ENCODE results near the gene PSMD6. TPM values are rescaled to one million over a fixed set of nuclear protein-coding genes. Genes with fewer than 3 reads are reported as not detected.

The PSMD6 gene
- total RNA-seq, 1 experiment from 2014 or later, result 78.7 TPM

DNA sequence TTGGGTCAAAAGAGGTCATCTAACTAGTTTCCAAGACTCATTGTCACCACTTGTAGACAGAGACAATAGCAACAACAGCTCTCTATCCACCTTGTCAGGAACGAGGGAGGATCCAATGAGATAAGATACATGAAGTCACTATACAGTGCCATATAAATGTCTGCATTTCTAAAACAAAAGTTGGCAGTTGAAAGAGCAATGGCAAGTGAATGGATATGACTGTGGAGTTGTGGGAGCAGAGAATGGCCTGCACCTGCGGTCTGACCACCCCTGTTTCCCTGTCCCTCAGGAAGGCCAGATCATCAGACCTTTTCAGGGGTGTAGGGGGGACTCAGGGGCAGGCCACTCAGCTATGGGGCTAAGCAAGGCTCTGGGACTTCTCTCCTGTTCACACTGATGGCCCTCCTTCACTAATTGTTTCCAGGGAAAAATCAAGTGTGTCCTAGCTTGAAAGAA, 40.7 kb upstream of the PSMD6 start:
- no peak overlapping the region for H3K4me2 ChIP-seq (ENCODE audit: low read length)
- POLR2A ChIA-PET, result no interaction called here
- RAD21 ChIA-PET (ENCODE audit: low non-redundant PET in 1 of 2, low total read pairs in 2 of 2, uncharacterized antibody in 2 of 2, unreplicated experiment in 2 of 2), result no interaction called here
- no peak overlapping the region for H3K27ac ChIP-seq (ENCODE audit: low read depth, low read length)
- no peak for ATAC-seq
- no peak for TF ChIP-seq JUND (IDR thresholded peaks at IDR 0.05)
- TF ChIP-seq, protein P1, sequence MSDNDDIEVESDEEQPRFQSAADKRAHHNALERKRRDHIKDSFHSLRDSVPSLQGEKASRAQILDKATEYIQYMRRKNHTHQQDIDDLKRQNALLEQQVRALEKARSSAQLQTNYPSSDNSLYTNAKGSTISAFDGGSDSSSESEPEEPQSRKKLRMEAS (IDR thresholded peaks at IDR 0.05), result no peak
- no peak for TF ChIP-seq SIN3A (IDR thresholded peaks at IDR 0.05; ENCODE audit: low read depth)
- TF ChIP-seq TCF7L2 (IDR thresholded peaks at IDR 0.05; ENCODE audit: borderline replicate concordance, extremely low read depth, insufficient read depth, insufficient read length), result no peak
- no peak for TF ChIP-seq ZFX (IDR thresholded peaks at IDR 0.05)
- TF ChIP-seq ELF1 (IDR thresholded peaks at IDR 0.05; ENCODE audit: borderline replicate concordance, low read depth), result no peak
- TF ChIP-seq RAD21 (IDR thresholded peaks at IDR 0.05; ENCODE audit: low read depth), result no peak
- TF ChIP-seq POLR2AphosphoS5 (IDR thresholded peaks at IDR 0.05; ENCODE audit: low read depth, low read length), result no peak
- no peak for TF ChIP-seq EGR1 (IDR thresholded peaks at IDR 0.05; ENCODE audit: low read depth)
- no peak for DNase-seq (ENCODE audit: low read depth, low spot score)
- no peaks in the 10 kb centered on the region for H3K4me1 ChIP-seq (ENCODE audit: control insufficient read depth in 1 of 2, insufficient read depth in 2 of 2, low read length in 2 of 2)
- no peaks in the 10 kb centered on the region for H3K9me2 ChIP-seq (ENCODE audit: insufficient read depth)
- H3K79me2 ChIP-seq (ENCODE audit: insufficient read depth, low read length), result no peaks in the 10 kb centered on the region
- H3K36me3 ChIP-seq (ENCODE audit: control insufficient read depth in 1 of 2, insufficient read depth in 2 of 2, low read length in 2 of 2), result no peaks in the 10 kb centered on the region
- CTCF ChIA-PET, result no interaction called here
- intact Hi-C loops (cut with micrococcal nuclease), result no loop called here
- no peak overlapping the region for H3K4me3 ChIP-seq (replicated peaks in 1 of 2; ENCODE audit: low read depth in 1 of 2, low read length in 2 of 2)
- no peak overlapping the region for H2AFZ ChIP-seq (ENCODE audit: low read depth, low read length, poor library complexity, severe bottlenecking)
- no TSS peak for BruUV-seq (replicated peaks)
- no peak overlapping the region for H3K9ac ChIP-seq (ENCODE audit: low read length)
- no peaks in the 10 kb centered on the region for H3K9me3 ChIP-seq (ENCODE audit: control insufficient read depth in 1 of 2, insufficient read depth in 1 of 2, low read depth in 1 of 2, low read length in 2 of 2)
- H4K20me1 ChIP-seq (ENCODE audit: insufficient read depth), result no peaks in the 10 kb centered on the region
- H3K27me3 ChIP-seq (ENCODE audit: insufficient read depth, low read length), result peaks cover 36% of the 10 kb centered on the region

DNA sequence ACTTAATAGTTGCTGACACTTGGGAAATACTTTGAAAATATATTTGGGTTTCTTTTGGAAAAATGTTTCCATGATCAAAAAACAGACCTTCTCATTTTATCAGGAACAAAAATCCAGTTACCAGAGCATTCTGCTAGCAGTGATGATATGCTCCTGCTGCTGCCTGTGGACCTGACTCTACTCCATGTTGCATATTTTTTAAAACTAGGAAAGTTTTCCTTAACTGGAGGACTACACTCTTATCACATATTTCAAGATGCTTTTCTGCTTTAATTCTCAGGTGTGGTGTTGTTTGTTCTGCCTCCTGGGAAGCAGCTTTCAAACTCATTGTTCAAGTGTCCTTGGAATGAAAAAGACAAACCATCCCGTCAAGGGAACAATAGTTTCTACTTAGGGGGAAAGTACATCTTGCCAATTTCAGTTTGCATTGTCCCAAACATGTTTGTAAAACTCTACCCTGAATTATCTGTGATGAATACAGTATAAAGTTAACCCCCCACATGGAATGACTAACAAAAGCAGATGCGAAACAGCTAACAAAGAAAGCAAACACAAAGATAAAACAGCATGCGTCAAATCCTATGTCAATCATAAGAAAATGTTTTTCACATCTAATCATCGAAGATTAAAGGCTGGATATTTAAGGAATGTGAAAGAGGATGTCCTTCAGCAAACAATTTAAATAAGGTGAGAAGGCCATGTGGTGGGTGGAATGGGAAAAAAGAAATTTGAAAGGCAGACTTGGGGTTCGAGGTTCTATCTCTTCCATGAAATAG, 40.1 kb upstream of the PSMD6 start:
- ChIA-PET RAD21 (ENCODE audit: low non-redundant PET in 1 of 2, low total read pairs in 2 of 2, uncharacterized antibody in 2 of 2, unreplicated experiment in 2 of 2) (no interaction called here), POLR2A (no interaction called here), CTCF (no interaction called here)
- Histone ChIP-seq H3K36me3 (ENCODE audit: control insufficient read depth in 1 of 2, insufficient read depth in 2 of 2, low read length in 2 of 2) (no peaks in the 10 kb centered on the region), H3K4me1 (ENCODE audit: control insufficient read depth in 1 of 2, insufficient read depth in 2 of 2, low read length in 2 of 2) (no peaks in the 10 kb centered on the region), H4K20me1 (ENCODE audit: insufficient read depth) (no peaks in the 10 kb centered on the region), H3K4me3 (replicated peaks in 1 of 2; ENCODE audit: low read depth in 1 of 2, low read length in 2 of 2) (no peak overlapping the region), H2AFZ (ENCODE audit: low read depth, low read length, poor library complexity, severe bottlenecking) (no peak overlapping the region), H3K27ac (ENCODE audit: low read depth, low read length) (no peak overlapping the region), H3K9me2 (ENCODE audit: insufficient read depth) (no peaks in the 10 kb centered on the region), H3K79me2 (ENCODE audit: insufficient read depth, low read length) (no peaks in the 10 kb centered on the region), H3K9ac (ENCODE audit: low read length) (no peak overlapping the region), H3K9me3 (ENCODE audit: control insufficient read depth in 1 of 2, insufficient read depth in 1 of 2, low read depth in 1 of 2, low read length in 2 of 2) (no peaks in the 10 kb centered on the region), H3K27me3 (ENCODE audit: insufficient read depth, low read length) (peaks cover 42% of the 10 kb centered on the region), H3K4me2 (ENCODE audit: low read length) (no peak overlapping the region)
- ATAC-seq (no peak), DNase-seq (ENCODE audit: low read depth, low spot score) (no peak)
- BruUV-seq (replicated peaks), result no TSS peak
- intact Hi-C loops (cut with micrococcal nuclease), result no loop called here
- TF ChIP-seq, protein P2, sequence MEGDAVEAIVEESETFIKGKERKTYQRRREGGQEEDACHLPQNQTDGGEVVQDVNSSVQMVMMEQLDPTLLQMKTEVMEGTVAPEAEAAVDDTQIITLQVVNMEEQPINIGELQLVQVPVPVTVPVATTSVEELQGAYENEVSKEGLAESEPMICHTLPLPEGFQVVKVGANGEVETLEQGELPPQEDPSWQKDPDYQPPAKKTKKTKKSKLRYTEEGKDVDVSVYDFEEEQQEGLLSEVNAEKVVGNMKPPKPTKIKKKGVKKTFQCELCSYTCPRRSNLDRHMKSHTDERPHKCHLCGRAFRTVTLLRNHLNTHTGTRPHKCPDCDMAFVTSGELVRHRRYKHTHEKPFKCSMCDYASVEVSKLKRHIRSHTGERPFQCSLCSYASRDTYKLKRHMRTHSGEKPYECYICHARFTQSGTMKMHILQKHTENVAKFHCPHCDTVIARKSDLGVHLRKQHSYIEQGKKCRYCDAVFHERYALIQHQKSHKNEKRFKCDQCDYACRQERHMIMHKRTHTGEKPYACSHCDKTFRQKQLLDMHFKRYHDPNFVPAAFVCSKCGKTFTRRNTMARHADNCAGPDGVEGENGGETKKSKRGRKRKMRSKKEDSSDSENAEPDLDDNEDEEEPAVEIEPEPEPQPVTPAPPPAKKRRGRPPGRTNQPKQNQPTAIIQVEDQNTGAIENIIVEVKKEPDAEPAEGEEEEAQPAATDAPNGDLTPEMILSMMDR (IDR thresholded peaks at IDR 0.05 in 2 of 3, conservative IDR thresholded peaks at IDR 0.05 in 1 of 3; ENCODE audit: borderline replicate concordance in 1 of 3, insufficient read depth in 1 of 3, low read depth in 2 of 3, low read length in 2 of 3), result no peak
- no peak for TF ChIP-seq ELF1 (IDR thresholded peaks at IDR 0.05; ENCODE audit: borderline replicate concordance, low read depth)
- TF ChIP-seq YY1 (IDR thresholded peaks at IDR 0.05; ENCODE audit: extremely low read depth, insufficient replicate concordance, low read depth, low read length), result no peak
- TF ChIP-seq ZFX (IDR thresholded peaks at IDR 0.05), result no peak
- no peak for TF ChIP-seq CEBPB (IDR thresholded peaks at IDR 0.05; ENCODE audit: low read depth)
- no peak for TF ChIP-seq FOSL1 (IDR thresholded peaks at IDR 0.05; ENCODE audit: low read depth)
- no peak for TF ChIP-seq POLR2AphosphoS5 (IDR thresholded peaks at IDR 0.05; ENCODE audit: low read depth, low read length)
- no peak for TF ChIP-seq SIN3A (IDR thresholded peaks at IDR 0.05; ENCODE audit: low read depth)
- TF ChIP-seq ZNF274 (IDR thresholded peaks at IDR 0.05; ENCODE audit: low read depth, low read length), result no peak
- no peak for TF ChIP-seq SRF (IDR thresholded peaks at IDR 0.05; ENCODE audit: low read depth)
- TF ChIP-seq, protein P3, sequence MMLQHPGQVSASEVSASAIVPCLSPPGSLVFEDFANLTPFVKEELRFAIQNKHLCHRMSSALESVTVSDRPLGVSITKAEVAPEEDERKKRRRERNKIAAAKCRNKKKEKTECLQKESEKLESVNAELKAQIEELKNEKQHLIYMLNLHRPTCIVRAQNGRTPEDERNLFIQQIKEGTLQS (IDR thresholded peaks at IDR 0.05), result no peak
- TF ChIP-seq, protein P1 (IDR thresholded peaks at IDR 0.05), result no peak
- TF ChIP-seq JUND (IDR thresholded peaks at IDR 0.05), result no peak
- no peak for TF ChIP-seq SP1 (IDR thresholded peaks at IDR 0.05; ENCODE audit: low read depth)
- no peak for TF ChIP-seq TCF7L2 (IDR thresholded peaks at IDR 0.05; ENCODE audit: borderline replicate concordance, extremely low read depth, insufficient read depth, insufficient read length)

Data from HCT116 (cell line).